DOHH2 (cell line): ENCODE results near the gene LEF1.

Source experiments
- H3F3A ChIP-seq: fragments of 200-600 bp; sonication (generic), shearing (Covaris generic); 2 replicates; pipeline ENCODE4 v1.6.0; 2016; ENCODE audit warnings: antibody characterized with exemption, mild to moderate bottlenecking; ENCODE audit not compliant: control insufficient read depth, insufficient read depth
- H3K27ac ChIP-seq: fragments of 200-600 bp; sonication (generic); 2 replicates; pipeline ENCODE4 v1.5.1; 2014; ENCODE audit warnings: low read depth, mild to moderate bottlenecking, low read length, moderate library complexity
- H3K27me3 ChIP-seq: fragments of 200-600 bp; sonication (generic); 2 replicates; pipeline ENCODE4 v1.6.1; 2014; ENCODE audit warnings: mild to moderate bottlenecking, low read length, mixed read lengths; ENCODE audit not compliant: control insufficient read depth
- H3K36me3 ChIP-seq: fragments of 200-600 bp; sonication (generic); 2 replicates; pipeline ENCODE4 v1.6.1; 2014; ENCODE audit warnings: mild to moderate bottlenecking, low read length, moderate library complexity, mixed read lengths; ENCODE audit not compliant: control insufficient read depth
- H3K4me1 ChIP-seq: fragments of 200-600 bp; sonication (generic); 2 replicates; pipeline ENCODE4 v1.6.1; 2014; ENCODE audit warnings: mild to moderate bottlenecking, low read length, mixed read lengths; ENCODE audit not compliant: control insufficient read depth
- H3K4me2 ChIP-seq: fragments of 200-600 bp; sonication (generic); 2 replicates; pipeline ENCODE4 v1.6.0; 2014; ENCODE audit warnings: mild to moderate bottlenecking, low read length, moderate library complexity
- H3K4me3 ChIP-seq: fragments of 200-600 bp; sonication (generic); 2 replicates; pipeline ENCODE4 v1.5.1; 2014; ENCODE audit warnings: mild to moderate bottlenecking, low read length, mixed read lengths
- H3K79me2 ChIP-seq: fragments of 200-600 bp; sonication (generic); 2 replicates; pipeline ENCODE4 v1.6.1; 2014; ENCODE audit warnings: mild to moderate bottlenecking, low read length, mixed read lengths; ENCODE audit not compliant: control insufficient read depth
- H3K9me2 ChIP-seq: fragments of 200-600 bp; sonication (generic); replicated peaks from 2 replicates; pipeline ENCODE4 v1.6.1; 2014; ENCODE audit warnings: mild to moderate bottlenecking, low read length, mixed read lengths; ENCODE audit not compliant: control insufficient read depth
- H3K9me3 ChIP-seq: fragments of 200-600 bp; sonication (generic); 2 replicates; pipeline ENCODE4 v1.6.1; 2014; ENCODE audit warnings: antibody characterized with exemption, low read length, mixed read lengths; ENCODE audit not compliant: control insufficient read depth, insufficient read depth
- H4K20me1 ChIP-seq: fragments of 200-600 bp; sonication (generic); 2 replicates; pipeline ENCODE4 v1.6.0; 2014; ENCODE audit warnings: low read depth, mild to moderate bottlenecking, antibody characterized with exemption, low read length, moderate library complexity; ENCODE audit not compliant: control insufficient read depth, insufficient read depth
- CTCF ChIP-seq: fragments of 200-600 bp; sonication (generic); IDR thresholded peaks from one replicate; pipeline ENCODE4 v1.5.1; 2014; ENCODE audit warnings: antibody characterized with exemption, mild to moderate bottlenecking, low read depth, low read length; ENCODE audit not compliant: poor library complexity, severe bottlenecking
- EZH2phosphoT487 ChIP-seq: fragments of 200-600 bp; sonication (generic); IDR thresholded peaks from 2 replicates; pipeline ENCODE4 v1.6.1; 2017; ENCODE audit warnings: borderline replicate concordance, mild to moderate bottlenecking, antibody characterized with exemption, low read length, moderate library complexity, mixed read lengths

The LEF1 gene

DNA sequence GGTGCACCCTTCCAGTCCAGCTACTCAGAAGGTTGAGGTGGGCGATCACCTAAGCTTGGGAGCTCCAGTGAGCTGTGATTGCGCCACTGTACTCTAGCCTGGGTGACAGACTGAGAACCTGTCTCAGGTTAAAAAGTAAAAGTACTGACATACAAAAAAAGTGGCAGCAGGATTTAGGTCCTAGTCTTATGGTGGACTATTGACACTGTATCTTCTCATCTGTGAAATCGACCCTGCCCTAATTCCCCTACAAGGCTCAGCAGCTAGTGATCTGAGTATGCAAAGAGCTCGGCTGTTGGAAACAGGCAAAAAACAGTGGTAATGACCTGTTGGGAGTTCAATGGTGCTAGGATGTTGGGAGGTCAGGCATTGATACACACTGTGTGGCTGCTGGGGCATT lies 57.0 kb downstream of the LEF1 start:
- Histone ChIP-seq H3K27ac (no peak overlapping the region), H3K4me3 (no peak overlapping the region), H3K9me3 (no peaks in the 10 kb centered on the region), H3K79me2 (0 out of 2 replicates have a peak, but pooled peaks cover 2% of the 10 kb centered on the region), H3K4me1 (peaks cover 33% of the 10 kb centered on the region), H4K20me1 (no peaks in the 10 kb centered on the region), H3K27me3 (no peaks in the 10 kb centered on the region), H3K36me3 (no peaks in the 10 kb centered on the region), H3F3A (no peaks in the 10 kb centered on the region), H3K9me2 (no peaks in the 10 kb centered on the region), H3K4me2 (no peak overlapping the region)
- TF ChIP-seq EZH2phosphoT487 (no peak), CTCF (no peak)

- Histone ChIP-seq H3K9me3 (no peaks in the 10 kb centered on the region), H3K79me2 (no peaks in the 10 kb centered on the region; the same call in 1 of the 2 replicates), H3F3A (no peaks in the 10 kb centered on the region), H4K20me1 (no peaks in the 10 kb centered on the region), H3K27ac (no peak overlapping the region), H3K9me2 (no peaks in the 10 kb centered on the region), H3K4me1 (peaks cover 19% of the 10 kb centered on the region), H3K4me3 (no peak overlapping the region), H3K27me3 (no peaks in the 10 kb centered on the region), H3K36me3 (no peaks in the 10 kb centered on the region), H3K4me2 (peak overlapping the region; percentile 27)
- TF ChIP-seq EZH2phosphoT487 (no peak), CTCF (no peak)
Observed at GRCh38 chr4:108110450-108110849, 58.3 kb downstream of the LEF1 start.

GRCh38 chr4:108109997-108110416 lies 58.7 kb downstream of the LEF1 start:
- no peaks in the 10 kb centered on the region for H3F3A ChIP-seq
- no peaks in the 10 kb centered on the region for H3K9me3 ChIP-seq
- H3K4me3 ChIP-seq, result no peak overlapping the region
- H3K4me2 ChIP-seq, result peak overlapping the region; percentile 27
- TF ChIP-seq EZH2phosphoT487 (no peak), CTCF (no peak)
- H3K27me3 ChIP-seq, result no peaks in the 10 kb centered on the region
- H4K20me1 ChIP-seq, result no peaks in the 10 kb centered on the region
- no peaks in the 10 kb centered on the region for H3K9me2 ChIP-seq
- H3K36me3 ChIP-seq, result no peaks in the 10 kb centered on the region
- no peak overlapping the region for H3K27ac ChIP-seq
- peaks cover 19% of the 10 kb centered on the region for H3K4me1 ChIP-seq
- no peaks in the 10 kb centered on the region; the same call in 1 of the 2 replicates for H3K79me2 ChIP-seq

GRCh38 chr4:108109111-108109510 lies 59.6 kb downstream of the LEF1 start:
- Histone ChIP-seq H3K27me3 (no peaks in the 10 kb centered on the region), H3K4me2 (no peak overlapping the region), H3F3A (no peaks in the 10 kb centered on the region), H3K9me3 (no peaks in the 10 kb centered on the region), H3K9me2 (no peaks in the 10 kb centered on the region), H3K79me2 (no peaks in the 10 kb centered on the region; the same call in 1 of the 2 replicates), H3K27ac (no peak overlapping the region), H4K20me1 (no peaks in the 10 kb centered on the region), H3K4me1 (peaks cover 19% of the 10 kb centered on the region), H3K4me3 (no peak overlapping the region), H3K36me3 (no peaks in the 10 kb centered on the region)
- TF ChIP-seq EZH2phosphoT487, result no peak
- TF ChIP-seq CTCF, result no peak
